HCT116 (cell line): ENCODE measurements around the gene RLN3. TPM values are rescaled to one million over a fixed set of nuclear protein-coding genes. Genes with fewer than 3 reads are reported as not detected.
A peak's percentile ranks its signal among the peaks of the same experiment; 100 is the strongest.

Source experiments
- ATAC-seq: fragments of 200-7000 bp; cut with Tn5 transposase; 2 replicates; pipeline ENCODE4 v1.9.1; 2020; ENCODE audit warnings: mild to moderate bottlenecking, moderate library complexity
- BruUV-seq: library from RNA; stranded (reverse); fragments of 400-500 nt; replicated peaks from 2 replicates; lab custom pipeline; 2021; lab: Mats Ljungman, UMichigan
- CTCF ChIA-PET: fragments of 300-600 bp; sonication (Branson Sonifier 250); formaldehyde crosslinking; loops from one replicate; lab custom pipeline; 2021; ENCODE audit warnings: antibody characterized with exemption; lab: Charles Lee
- POLR2A ChIA-PET: fragments of 300-600, 350-600 bp; sonication (Branson Sonifier 250); formaldehyde crosslinking; loops from one replicate; lab custom pipeline; 2021; ENCODE audit warnings: antibody characterized with exemption; lab: Charles Lee
- RAD21 ChIA-PET, 2 experiments: fragments of 300-600 bp; sonication (Branson Sonifier 250); formaldehyde crosslinking; loops; one replicate each; lab custom pipeline; 2023; ENCODE audit warnings: low total read pairs in 2 of 2; ENCODE audit not compliant: uncharacterized antibody in 2 of 2, unreplicated experiment in 2 of 2, low non-redundant PET in 1 of 2; lab: Charles Lee
- DNase-seq: peaks from one replicate; pipeline ENCODE4 v3.0.0-alpha.2; 2010; ENCODE audit warnings: low read depth, low spot score
- H2AFZ ChIP-seq: fragments of 200-600 bp; shearing (Covaris generic), sonication (generic); 2 replicates; pipeline ENCODE4 v1.6.1; 2017; ENCODE audit warnings: low read depth, mixed run types, mixed read lengths, antibody characterized with exemption, low read length; ENCODE audit not compliant: poor library complexity, severe bottlenecking
- H3K27ac ChIP-seq: 2 replicates; pipeline ENCODE4 v1.5.1; 2012; ENCODE audit warnings: low read depth, low read length
- H3K27me3 ChIP-seq: fragments of 200-600 bp; sonication (generic); 2 replicates; pipeline ENCODE4 v1.6.1; 2016; ENCODE audit warnings: mixed run types, low read length, mixed read lengths; ENCODE audit not compliant: insufficient read depth
- H3K36me3 ChIP-seq, 2 experiments: fragments of 200-500 bp in 1 of 2; fragments of 200-600 bp in 1 of 2; sonication (Bioruptor generic) in 1 of 2; sonication (generic) in 1 of 2; 2 replicates each; pipeline versions ENCODE4 v1.5.1 to v1.6.1; 2014 to 2016; ENCODE audit warnings: low read length in 2 of 2, inconsistent platforms in 1 of 2, mixed read lengths in 1 of 2, mixed run types in 1 of 2; ENCODE audit not compliant: insufficient read depth in 2 of 2, control insufficient read depth in 1 of 2
- H3K4me1 ChIP-seq, 2 experiments: fragments of 200-600 bp in 1 of 2; sonication (generic) in 1 of 2; 2 replicates each; pipeline versions ENCODE4 v1.5.1 to v1.6.1; 2012 to 2017; ENCODE audit warnings: low read length in 2 of 2, inconsistent platforms in 1 of 2, mild to moderate bottlenecking in 1 of 2, mixed read lengths in 1 of 2, mixed run types in 1 of 2, moderate library complexity in 1 of 2; ENCODE audit not compliant: insufficient read depth in 2 of 2, control insufficient read depth in 1 of 2
- H3K4me2 ChIP-seq: fragments of 200-600 bp; sonication (generic); 2 replicates; pipeline ENCODE4 v1.6.1; 2017; ENCODE audit warnings: mixed run types, low read length, mixed read lengths
- H3K4me3 ChIP-seq, 2 experiments: fragments of 200-600 bp in 1 of 2; sonication (generic) in 1 of 2; replicated peaks in 1 of 2; 2 replicates each; pipeline ENCODE4 v1.5.1; 2011 to 2016; ENCODE audit warnings: low read length in 2 of 2, control low read depth in 1 of 2, low read depth in 1 of 2, mild to moderate bottlenecking in 1 of 2, mixed read lengths in 1 of 2, mixed run types in 1 of 2
- H3K79me2 ChIP-seq: fragments of 200-600 bp; sonication (generic); 2 replicates; pipeline ENCODE4 v1.6.1; 2017; ENCODE audit warnings: mild to moderate bottlenecking, mixed run types, low read length, moderate library complexity, mixed read lengths; ENCODE audit not compliant: insufficient read depth
- H3K9ac ChIP-seq: fragments of 200-600 bp; sonication (generic); 2 replicates; pipeline ENCODE4 v1.6.1; 2016; ENCODE audit warnings: low read length, mixed read lengths
- H3K9me2 ChIP-seq: fragments of 200-600 bp; sonication (generic), shearing (Covaris generic); 2 replicates; pipeline ENCODE4 v1.6.1; 2017; ENCODE audit warnings: mixed run types, mild to moderate bottlenecking, moderate library complexity; ENCODE audit not compliant: insufficient read depth
- H3K9me3 ChIP-seq, 2 experiments: fragments of 200-500 bp in 1 of 2; fragments of 200-600 bp in 1 of 2; sonication (Bioruptor generic) in 1 of 2; sonication (generic) in 1 of 2; 2 replicates each; pipeline ENCODE4 v1.6.1; 2014 to 2017; ENCODE audit warnings: low read length in 2 of 2, mixed read lengths in 2 of 2, inconsistent platforms in 1 of 2, low read depth in 1 of 2, mild to moderate bottlenecking in 1 of 2, mixed run types in 1 of 2, moderate library complexity in 1 of 2; ENCODE audit not compliant: control insufficient read depth in 1 of 2, insufficient read depth in 1 of 2
- H4K20me1 ChIP-seq: fragments of 200-600 bp; sonication (generic), shearing (Covaris generic); 2 replicates; pipeline ENCODE4 v1.6.1; 2017; ENCODE audit warnings: mixed run types, mild to moderate bottlenecking, moderate library complexity; ENCODE audit not compliant: insufficient read depth
- ATF3 ChIP-seq: IDR thresholded peaks from 2 replicates; pipeline ENCODE4 v1.6.1; 2012
- CBX3 ChIP-seq: IDR thresholded peaks from 2 replicates; pipeline ENCODE4 v1.6.1; 2012; ENCODE audit warnings: low read depth
- EGR1 ChIP-seq: IDR thresholded peaks from 2 replicates; pipeline ENCODE4 v1.6.1; 2012; ENCODE audit warnings: low read depth
- ELF1 ChIP-seq: IDR thresholded peaks from 2 replicates; pipeline ENCODE4 v1.6.1; 2012; ENCODE audit warnings: low read depth, borderline replicate concordance
- EZH2phosphoT487 ChIP-seq: fragments of 200-600 bp; IDR thresholded peaks from 2 replicates; pipeline ENCODE4 v1.6.1; 2018; ENCODE audit warnings: antibody characterized with exemption, borderline replicate concordance
- POLR2A ChIP-seq: IDR thresholded peaks from 2 replicates; pipeline ENCODE4 v1.7.0; 2011; ENCODE audit warnings: borderline replicate concordance; ENCODE audit not compliant: insufficient read depth, insufficient read length; ENCODE audit errors: extremely low read depth
- POLR2AphosphoS5 ChIP-seq: IDR thresholded peaks from 2 replicates; pipeline ENCODE4 v1.6.1; 2011; ENCODE audit warnings: mild to moderate bottlenecking, low read depth, low read length, moderate library complexity
- RAD21 ChIP-seq: IDR thresholded peaks from 2 replicates; pipeline ENCODE4 v1.6.1; 2012; ENCODE audit warnings: low read depth, mild to moderate bottlenecking
- REST ChIP-seq: IDR thresholded peaks from 2 replicates; pipeline ENCODE4 v1.6.1; 2012; ENCODE audit warnings: low read depth
- SIN3A ChIP-seq: IDR thresholded peaks from 2 replicates; pipeline ENCODE4 v1.6.1; 2012; ENCODE audit warnings: low read depth
- SP1 ChIP-seq: IDR thresholded peaks from 2 replicates; pipeline ENCODE4 v1.6.1; 2012; ENCODE audit warnings: low read depth
- TCF7L2 ChIP-seq: IDR thresholded peaks from 2 replicates; pipeline ENCODE4 v1.7.0; 2011; ENCODE audit warnings: borderline replicate concordance, inconsistent platforms; ENCODE audit not compliant: insufficient read depth, insufficient read length; ENCODE audit errors: extremely low read depth
- YY1 ChIP-seq: IDR thresholded peaks from 2 replicates; pipeline ENCODE4 v1.6.1; 2011; ENCODE audit warnings: low read length, low read depth, moderate library complexity, mild to moderate bottlenecking; ENCODE audit not compliant: insufficient replicate concordance; ENCODE audit errors: extremely low read depth
- ZBTB33 ChIP-seq: IDR thresholded peaks from 2 replicates; pipeline ENCODE4 v1.6.1; 2011; ENCODE audit warnings: mild to moderate bottlenecking, low read length, moderate library complexity; ENCODE audit not compliant: insufficient replicate concordance; ENCODE audit errors: extremely low read depth
- ZFX ChIP-seq: fragments of 450-650 bp; IDR thresholded peaks from 2 replicates; pipeline ENCODE4 v1.6.1; 2017
- ZNF274 ChIP-seq: fragments of 200-500 bp; sonication (Bioruptor generic); IDR thresholded peaks from 2 replicates; pipeline ENCODE4 v1.6.1; 2014; ENCODE audit warnings: mild to moderate bottlenecking, low read depth, low read length, inconsistent platforms
- intact Hi-C: fragments of 100-400 bp; cut with micrococcal nuclease; formaldehyde crosslinking; loops from 2 replicates; pipeline ENCODE4 v1.10.0; 2022
- total RNA-seq: library from RNA; stranded (reverse); gene quantifications from one replicate; pipeline ENCODE4 v1.2.1, GENCODE V29; 2021; ENCODE audit not compliant: unreplicated experiment

Gene RLN3
- total RNA-seq, 1 experiment from 2014 or later, result not detected

GRCh38 chr19:14006085-14006765, 21.7 kb upstream of the RLN3 start, which contains the start of gene RFX1:
RFX1 (minus strand) TSS chr19:14006320; CDS start chr19:13993843, 12,477 bp downstream.
- no TSS peak for BruUV-seq
- H3K4me1 ChIP-seq, result peaks cover 5 to 26% of the 10 kb centered on the region in 2 experiments; a peak in 3 of 4 replicates
- ChIA-PET POLR2A (interaction anchor here (0.9 to 1.1 kb wide), 6 partner anchors 10 to 160 kb away, joined by 3 to 10 read pairs (median 3); partner anchors contain the start of genes IL27RA and MISP3), RAD21 (no interaction called here)
- DNase-seq (peak; percentile 100), ATAC-seq (peak; percentile 85)
- H4K20me1 ChIP-seq, result no peaks in the 10 kb centered on the region
- H2AFZ ChIP-seq, result peak within 1 kb of the TSS; percentile 54
- TF ChIP-seq POLR2AphosphoS5 (0 out of 2 replicates have a peak, but pooled peaks have one; percentile 4), TCF7L2 (peak; percentile 76), SIN3A (no peak), CBX3 (no peak), ZNF274 (no peak), EGR1 (peak; percentile 71), ZFX (no peak), SP1 (peak; percentile 100), EZH2phosphoT487 (no peak), RAD21 (no peak), POLR2A (no peak), REST (no peak), ZBTB33 (peak; percentile 48), ATF3 (no peak), ELF1 (no peak), YY1 (peak; percentile 72)
- TF ChIP-seq, all 23 proteins: peak for 6
- Histone ChIP-seq H3K27ac (peak within 1 kb of the TSS; percentile 79), H3K4me3 (peak within 1 kb of the TSS; percentile 70 to 76), H3K79me2 (peaks cover 3% of the 10 kb centered on the region; the same call in 1 of the 2 replicates), H3K9ac (peak within 1 kb of the TSS; percentile 91), H3K4me2 (peak within 1 kb of the TSS; percentile 97), H3K9me3 (no peaks in the 10 kb centered on the region), H3K27me3 (no peaks in the 10 kb centered on the region), H3K9me2 (no peaks in the 10 kb centered on the region), H3K36me3 (no peaks in the 10 kb centered on the region)
- CTCF ChIA-PET, result interaction anchor here (0.6 to 1.4 kb wide), 4 partner anchors 26 to 108 kb away, joined by 3 to 8 read pairs (median 3); partner anchors contain the start of gene IL27RA
- intact Hi-C loops, result no loop called here
